Measurements from ENCODE around the gene TPO.

DNA sequence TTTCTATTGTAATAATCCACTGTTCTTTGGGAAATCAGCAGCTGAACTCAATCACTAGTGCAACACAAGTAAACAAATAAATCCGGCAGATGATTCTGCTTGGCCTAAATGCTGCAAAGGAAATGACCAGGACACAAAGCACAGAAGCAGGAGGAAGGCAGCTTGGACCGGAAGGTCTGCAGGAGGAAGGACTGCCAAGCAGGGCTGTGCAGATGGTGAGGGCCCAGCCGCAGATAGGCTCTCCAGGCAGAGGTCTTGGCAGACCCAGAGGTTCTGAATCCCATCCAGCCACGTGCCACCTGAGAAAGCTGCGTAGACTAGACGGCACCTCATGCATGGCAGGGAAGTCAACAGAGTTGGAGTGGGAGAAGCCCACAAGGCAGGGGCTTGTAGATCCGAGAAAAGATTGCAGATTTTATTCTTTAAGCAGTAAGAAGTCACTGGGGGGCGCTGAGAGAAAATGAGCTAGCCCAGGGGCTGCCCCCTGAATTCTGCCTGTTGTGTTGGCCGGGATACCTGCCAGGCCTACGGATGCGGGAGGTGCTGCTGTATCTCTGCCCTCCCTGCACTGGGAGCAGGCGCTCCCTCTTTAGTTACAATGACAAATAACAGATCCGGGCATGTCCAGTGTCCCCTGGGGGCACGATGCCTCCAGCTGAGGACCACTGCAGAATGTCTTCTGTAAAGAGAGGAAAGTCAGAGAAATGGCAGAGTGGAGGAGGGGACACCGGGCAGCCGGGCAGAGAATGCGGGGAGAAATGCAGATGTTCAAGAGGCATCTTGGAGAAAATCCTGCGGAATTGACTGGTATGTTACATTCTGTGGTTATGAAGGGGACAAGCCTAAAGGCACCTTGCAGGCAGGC, 177.6 kb downstream of the TPO start:
- TF ChIP-seq, protein P1, sequence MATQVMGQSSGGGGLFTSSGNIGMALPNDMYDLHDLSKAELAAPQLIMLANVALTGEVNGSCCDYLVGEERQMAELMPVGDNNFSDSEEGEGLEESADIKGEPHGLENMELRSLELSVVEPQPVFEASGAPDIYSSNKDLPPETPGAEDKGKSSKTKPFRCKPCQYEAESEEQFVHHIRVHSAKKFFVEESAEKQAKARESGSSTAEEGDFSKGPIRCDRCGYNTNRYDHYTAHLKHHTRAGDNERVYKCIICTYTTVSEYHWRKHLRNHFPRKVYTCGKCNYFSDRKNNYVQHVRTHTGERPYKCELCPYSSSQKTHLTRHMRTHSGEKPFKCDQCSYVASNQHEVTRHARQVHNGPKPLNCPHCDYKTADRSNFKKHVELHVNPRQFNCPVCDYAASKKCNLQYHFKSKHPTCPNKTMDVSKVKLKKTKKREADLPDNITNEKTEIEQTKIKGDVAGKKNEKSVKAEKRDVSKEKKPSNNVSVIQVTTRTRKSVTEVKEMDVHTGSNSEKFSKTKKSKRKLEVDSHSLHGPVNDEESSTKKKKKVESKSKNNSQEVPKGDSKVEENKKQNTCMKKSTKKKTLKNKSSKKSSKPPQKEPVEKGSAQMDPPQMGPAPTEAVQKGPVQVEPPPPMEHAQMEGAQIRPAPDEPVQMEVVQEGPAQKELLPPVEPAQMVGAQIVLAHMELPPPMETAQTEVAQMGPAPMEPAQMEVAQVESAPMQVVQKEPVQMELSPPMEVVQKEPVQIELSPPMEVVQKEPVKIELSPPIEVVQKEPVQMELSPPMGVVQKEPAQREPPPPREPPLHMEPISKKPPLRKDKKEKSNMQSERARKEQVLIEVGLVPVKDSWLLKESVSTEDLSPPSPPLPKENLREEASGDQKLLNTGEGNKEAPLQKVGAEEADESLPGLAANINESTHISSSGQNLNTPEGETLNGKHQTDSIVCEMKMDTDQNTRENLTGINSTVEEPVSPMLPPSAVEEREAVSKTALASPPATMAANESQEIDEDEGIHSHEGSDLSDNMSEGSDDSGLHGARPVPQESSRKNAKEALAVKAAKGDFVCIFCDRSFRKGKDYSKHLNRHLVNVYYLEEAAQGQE (IDR thresholded peaks at IDR 0.05; ENCODE audit: insufficient read depth in 1 of 2, low read depth in 2 of 2, low read length in 2 of 2) = no peak; a peak in 1 of 4 replicates
- TF ChIP-seq POLR2AphosphoS5 (IDR thresholded peaks at IDR 0.05; ENCODE audit: low read depth, low read length) = no peak
- TF ChIP-seq TAF1 (IDR thresholded peaks at IDR 0.05; ENCODE audit: borderline replicate concordance, insufficient read depth, low read length) = peak; percentile 20; the same call in 1 of the 2 replicates

Data from PFSK-1 (cell line).